ENCODE measurements around the gene EDEM3. TPM values are rescaled to one million over a fixed set of nuclear protein-coding genes. Genes with fewer than 3 reads are reported as not detected.

Gene EDEM3
- total RNA-seq, 1 experiment from 2014 or later: 14.0 TPM

GRCh38 chr1:184775885-184776284, 21.2 kb upstream of the EDEM3 start:
- no peak for TF ChIP-seq CTCF (conservative IDR thresholded peaks at IDR 0.05)

More at GRCh38 chr1:184775885-184776284, 21.2 kb upstream of the EDEM3 start:
- no peak overlapping the region for H3K56ac ChIP-seq (ENCODE audit: insufficient read length, low read depth, low read length)
- H3K9me3 ChIP-seq (ENCODE audit: control insufficient read depth, low read depth, low read length): no peaks in the 10 kb centered on the region
- H3T11ph ChIP-seq (ENCODE audit: low read length): no peak overlapping the region
- H2BK12ac ChIP-seq (ENCODE audit: insufficient read length, low read depth, low read length): no peak overlapping the region
- H2BK20ac ChIP-seq (ENCODE audit: low read depth, low read length, poor library complexity, severe bottlenecking): no peak overlapping the region
- no peak overlapping the region for H4K8ac ChIP-seq (replicated peaks; ENCODE audit: insufficient read length, low read depth, low read length)
- no peak for DNase-seq
- Mint-ChIP-seq H3K4me1 (peaks cover 10% of the 10 kb centered on the region in 2 experiments), H3K4me3 (no peak overlapping the region), H3K27me3 (ENCODE audit: low read depth) (no peaks in the 10 kb centered on the region), H3K36me3 (ENCODE audit: insufficient read depth in 1 of 3, low read depth in 3 of 3) (no peaks in the 10 kb centered on the region), H3K9me3 (no peaks in the 10 kb centered on the region; a peak in 1 of 5 replicates), H3K27ac (no peak overlapping the region)
- no peaks in the 10 kb centered on the region for H3K79me2 ChIP-seq (ENCODE audit: insufficient read depth, low read length)
- H3K79me1 ChIP-seq (ENCODE audit: insufficient read depth, low read depth, low read length, poor library complexity, severe bottlenecking): no peaks in the 10 kb centered on the region
- no peaks in the 10 kb centered on the region for H3K4me1 ChIP-seq (ENCODE audit: insufficient read depth, low read length)
- no peak overlapping the region for H2AK5ac ChIP-seq (ENCODE audit: insufficient read length, low read length)
- H3K27me3 ChIP-seq (ENCODE audit: insufficient read depth, low read length): no peaks in the 10 kb centered on the region
- H3K4me2 ChIP-seq (ENCODE audit: insufficient read depth, insufficient read length, low read length): no peak overlapping the region
- H3K23me2 ChIP-seq (ENCODE audit: insufficient read length, low read depth, low read length, poor library complexity, severe bottlenecking): no peaks in the 10 kb centered on the region
- no peak overlapping the region for H3K14ac ChIP-seq (ENCODE audit: insufficient read depth, low read length)
- no peak overlapping the region for H3K18ac ChIP-seq (ENCODE audit: insufficient read length, low read depth, low read length)
- WGBS (ENCODE audit: extremely low coverage, insufficient read length, low lambda C conversion rate): no CpG with 5 or more reads among the region's 2 CpGs
- H4K5ac ChIP-seq (ENCODE audit: insufficient read length, low read depth, low read length): no peak overlapping the region
- no peak overlapping the region for H3K27ac ChIP-seq (ENCODE audit: insufficient read length, low read depth, low read length)
- no peak overlapping the region for H4K91ac ChIP-seq (ENCODE audit: insufficient read length, low read depth, low read length)
- no peak overlapping the region for H2AFZ ChIP-seq (ENCODE audit: low read length)
- H3K4ac ChIP-seq (ENCODE audit: low read depth, low read length): no peak overlapping the region
- H4K20me1 ChIP-seq (ENCODE audit: control insufficient read depth, insufficient read depth, insufficient read length): no peaks in the 10 kb centered on the region
- H3K23ac ChIP-seq (ENCODE audit: insufficient read length, low read depth, low read length): no peak overlapping the region
- H3K9ac ChIP-seq (ENCODE audit: extremely low read depth, insufficient read length, low read length): no peak overlapping the region
- no peak overlapping the region for H2BK15ac ChIP-seq (ENCODE audit: low read depth, low read length)
- H2BK120ac ChIP-seq (ENCODE audit: low read depth, low read length, poor library complexity, severe bottlenecking): no peak overlapping the region
- no peak overlapping the region for H2BK5ac ChIP-seq (ENCODE audit: insufficient read length, low read length)
